ENCODE results near the gene IRF5.

The IRF5 gene, protein sequence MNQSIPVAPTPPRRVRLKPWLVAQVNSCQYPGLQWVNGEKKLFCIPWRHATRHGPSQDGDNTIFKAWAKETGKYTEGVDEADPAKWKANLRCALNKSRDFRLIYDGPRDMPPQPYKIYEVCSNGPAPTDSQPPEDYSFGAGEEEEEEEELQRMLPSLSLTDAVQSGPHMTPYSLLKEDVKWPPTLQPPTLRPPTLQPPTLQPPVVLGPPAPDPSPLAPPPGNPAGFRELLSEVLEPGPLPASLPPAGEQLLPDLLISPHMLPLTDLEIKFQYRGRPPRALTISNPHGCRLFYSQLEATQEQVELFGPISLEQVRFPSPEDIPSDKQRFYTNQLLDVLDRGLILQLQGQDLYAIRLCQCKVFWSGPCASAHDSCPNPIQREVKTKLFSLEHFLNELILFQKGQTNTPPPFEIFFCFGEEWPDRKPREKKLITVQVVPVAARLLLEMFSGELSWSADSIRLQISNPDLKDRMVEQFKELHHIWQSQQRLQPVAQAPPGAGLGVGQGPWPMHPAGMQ
- long read RNA-seq, donor 1, partial matches to known transcripts, result 0 of 4 reads
- long read RNA-seq, donor 1, other reads (novel, unspliced or antisense), result 0 of 4 reads
- long read RNA-seq, donor 2, result 0 reads
- long read RNA-seq, donor 3, partial matches to known transcripts, result 0 of 2 reads
- long read RNA-seq, donor 3, other reads (novel, unspliced or antisense), result 0 of 2 reads
- long read RNA-seq, donor 4, partial matches to known transcripts, result 0 of 2 reads
- long read RNA-seq, donor 4, other reads (novel, unspliced or antisense), result 0 of 2 reads
- long read RNA-seq, donor 5, result 0 reads
- long read RNA-seq, donor 6, partial matches to known transcripts, result 0 of 1 reads
- long read RNA-seq, donor 6, other reads (novel, unspliced or antisense), result 0 of 1 reads
- long read RNA-seq, donor 7, partial matches to known transcripts, result 0 of 2 reads
- long read RNA-seq, donor 7, other reads (novel, unspliced or antisense), result 0 of 2 reads
- long read RNA-seq, donor 8, partial matches to known transcripts, result 0 of 4 reads
- long read RNA-seq, donor 8, other reads (novel, unspliced or antisense), result 0 of 4 reads

DNA sequence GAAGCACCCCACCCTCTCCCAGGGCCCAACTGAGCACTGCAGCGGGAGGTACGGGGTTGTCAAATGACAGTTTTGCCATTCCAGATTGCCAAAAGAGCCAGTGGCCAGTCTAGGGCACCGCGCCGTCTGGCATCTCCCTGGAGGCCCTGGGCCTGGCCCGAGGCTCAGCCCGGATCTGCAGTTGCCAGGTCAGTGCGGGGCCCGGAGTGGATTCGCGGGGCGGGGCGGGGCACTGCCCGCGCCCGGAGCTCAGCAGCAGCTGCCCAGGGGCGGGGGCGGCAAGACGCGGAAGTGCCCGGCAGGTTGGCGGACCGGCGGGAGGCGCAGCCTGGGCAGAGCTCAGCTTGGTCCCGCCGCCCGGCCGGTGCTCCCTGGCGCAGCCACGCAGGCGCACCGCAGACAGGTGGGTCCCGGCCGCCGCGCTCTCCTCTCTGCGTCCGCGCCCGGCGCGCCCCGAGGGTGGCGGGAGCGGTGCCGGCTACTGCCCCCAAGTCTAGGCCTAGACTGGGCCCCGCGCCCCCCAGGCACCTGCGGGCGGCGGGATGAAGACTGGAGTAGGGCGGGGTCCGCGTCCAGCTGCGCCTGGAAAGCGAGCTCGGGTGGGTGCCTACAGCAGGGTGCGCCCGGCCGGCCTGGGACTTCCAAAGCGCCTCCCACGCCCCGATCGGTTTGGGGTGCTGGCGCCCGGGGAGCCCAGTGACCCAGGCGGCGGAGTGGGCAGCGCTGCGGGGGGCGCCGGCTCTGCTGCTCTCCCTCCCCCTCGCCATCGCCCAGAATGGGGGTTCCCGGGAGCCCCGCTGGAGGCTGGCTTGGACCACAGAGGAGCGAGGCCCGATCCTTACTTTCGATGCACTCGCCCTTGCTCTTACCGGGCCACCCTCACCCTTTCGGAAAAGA, at the start of gene IRF5:
Gene IRF5 (plus strand): TSS at position 281 of the 897 bp plus-strand sequence. CDS start 4,155 bp downstream, outside the sequence.
- DNase-seq, result peak; percentile 75

DNA sequence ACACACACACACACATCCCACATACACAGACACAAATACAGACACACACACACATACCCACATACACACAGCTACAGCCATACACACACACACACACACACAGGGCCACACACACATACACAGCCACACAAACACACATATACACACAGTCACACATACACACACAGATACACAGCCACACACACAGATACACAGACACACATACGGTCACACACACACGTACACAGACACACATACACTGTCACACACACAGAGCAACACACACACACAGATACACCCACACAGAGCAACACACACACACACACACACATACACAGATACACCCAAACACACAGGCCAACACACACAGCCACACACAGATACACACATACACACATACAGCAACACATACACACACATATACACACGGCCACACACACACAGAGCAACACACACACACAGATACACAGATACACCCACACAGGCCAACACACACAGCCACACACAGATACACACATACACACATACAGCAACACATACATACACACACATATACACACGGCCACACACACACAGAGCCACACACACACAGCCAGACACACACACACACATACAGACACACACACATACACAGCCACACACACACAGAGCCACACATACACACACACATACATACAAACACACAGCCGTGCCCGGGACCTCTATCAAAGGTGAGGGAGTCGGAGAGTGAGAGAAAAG, 49.5 kb upstream of the IRF5 start:
- no peak for DNase-seq

DNA sequence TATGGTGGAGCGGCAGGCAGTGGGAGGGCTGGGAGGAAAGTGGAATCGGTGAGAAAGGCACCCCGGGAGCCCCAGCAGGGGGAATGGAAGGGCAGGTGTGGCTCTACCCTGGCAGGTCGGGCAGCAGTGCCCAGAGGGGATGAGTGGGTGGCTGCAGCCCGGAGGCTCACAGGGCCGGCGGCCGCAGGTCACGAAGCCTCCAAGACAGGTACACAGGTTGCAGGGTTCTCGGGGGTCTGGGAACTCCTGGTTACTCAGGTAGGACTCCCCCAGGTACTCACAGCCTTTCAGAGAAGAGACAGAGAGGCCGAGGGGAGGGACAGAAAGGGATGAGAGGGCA, 49.0 kb upstream of the IRF5 start:
- DNase-seq, result no peak

DNA sequence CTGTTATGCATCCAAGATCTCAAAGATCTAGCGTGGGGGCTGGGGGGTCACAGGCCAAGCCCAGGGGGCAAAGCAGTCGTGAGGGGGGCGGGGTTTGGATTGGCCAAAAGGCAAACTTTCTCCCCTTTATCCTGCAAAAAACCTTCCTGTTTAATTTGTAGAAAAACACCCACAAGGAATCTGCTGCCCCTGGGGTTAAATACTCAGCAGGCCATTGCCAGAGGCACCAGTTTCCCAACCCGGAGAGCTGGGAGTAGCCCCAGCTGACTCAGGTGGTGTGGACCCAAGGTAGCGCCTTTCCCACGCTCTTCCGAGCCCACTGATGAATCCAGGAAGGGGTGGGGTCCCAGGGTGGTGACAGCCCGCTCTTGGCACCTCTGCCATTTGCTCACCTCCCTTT, 48.6 kb upstream of the IRF5 start:
- DNase-seq, result no peak

DNA sequence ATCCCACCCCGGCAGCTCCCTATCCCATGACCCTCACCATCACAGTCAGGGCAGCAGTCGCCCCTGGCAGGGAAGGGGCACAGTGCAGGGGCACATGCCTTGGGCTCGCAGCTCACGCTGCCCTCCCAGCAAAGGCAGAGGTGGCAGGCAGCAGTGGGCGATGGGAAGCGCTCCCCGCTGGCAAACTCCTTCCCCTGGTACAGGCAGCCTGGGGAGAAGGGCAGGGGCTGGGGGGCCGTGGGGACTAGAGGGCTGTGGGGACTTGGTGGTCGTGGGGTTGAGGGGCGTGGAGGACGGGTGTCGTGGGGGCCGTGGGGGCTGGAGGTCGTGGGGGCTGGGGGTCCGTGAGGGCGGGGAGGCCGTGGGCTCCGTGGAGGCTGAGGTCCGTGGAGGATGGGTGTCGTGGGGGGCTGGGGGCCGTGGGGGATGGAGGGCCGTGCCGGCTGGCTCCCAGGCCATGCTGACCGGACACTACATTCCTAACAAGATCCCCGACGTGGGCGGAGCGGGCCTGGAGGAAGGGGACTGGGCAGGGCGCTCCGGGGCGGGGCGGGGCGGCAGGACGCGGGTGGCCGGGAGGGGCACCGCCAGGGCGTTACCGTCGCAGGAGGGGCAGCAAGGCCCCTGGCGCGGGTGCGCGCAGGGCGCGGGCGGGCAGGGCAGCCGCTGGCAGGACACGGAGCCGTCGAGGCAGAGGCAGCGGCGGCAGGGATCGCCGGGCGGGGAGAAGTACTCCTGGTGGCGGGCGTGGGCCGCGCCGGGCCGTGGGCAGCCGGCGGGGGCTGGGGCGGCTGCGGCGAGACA, 47.2 kb upstream of the IRF5 start:
- no peak for DNase-seq

DNA sequence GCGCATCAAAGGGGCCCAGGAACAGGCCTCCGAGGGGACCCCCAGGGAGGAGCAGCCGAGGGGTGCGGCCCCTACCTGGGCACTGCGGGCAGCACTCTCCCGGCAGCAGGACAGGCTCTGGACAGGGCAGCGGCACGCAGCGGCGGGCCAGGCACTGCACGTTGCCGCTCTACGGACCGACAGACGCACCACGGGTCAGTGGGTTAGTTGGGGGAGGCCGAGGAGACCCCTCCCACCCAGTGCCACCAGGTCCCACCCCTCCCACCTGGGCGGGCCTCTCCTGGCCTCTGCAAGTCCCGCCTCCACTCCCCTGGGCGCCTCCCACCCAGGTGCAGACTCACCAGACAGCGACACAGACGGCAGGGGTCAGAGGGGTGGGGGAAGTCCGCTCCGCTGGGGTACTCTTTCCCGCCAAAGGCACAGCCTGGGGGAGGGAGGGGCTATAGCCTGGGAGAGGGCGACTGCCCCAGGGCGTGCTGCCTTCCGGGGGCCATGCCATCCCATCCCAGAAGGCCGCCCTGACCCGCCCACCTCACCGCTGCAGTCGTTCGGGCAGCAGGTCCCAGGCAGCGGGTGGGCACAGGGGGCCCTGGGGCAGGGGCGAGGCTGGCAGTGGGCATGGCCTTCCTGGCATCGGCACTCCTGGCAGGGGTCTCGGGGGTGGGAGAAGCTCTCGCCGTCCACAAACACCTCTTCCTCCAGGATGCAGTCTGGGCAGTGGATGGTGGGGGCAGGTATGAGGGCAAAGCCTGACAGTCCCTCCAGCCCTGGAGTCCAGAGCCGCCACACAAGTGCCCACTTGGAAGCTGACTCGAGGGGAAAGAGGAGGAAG, 46.4 kb upstream of the IRF5 start:
- no peak for DNase-seq

DNA sequence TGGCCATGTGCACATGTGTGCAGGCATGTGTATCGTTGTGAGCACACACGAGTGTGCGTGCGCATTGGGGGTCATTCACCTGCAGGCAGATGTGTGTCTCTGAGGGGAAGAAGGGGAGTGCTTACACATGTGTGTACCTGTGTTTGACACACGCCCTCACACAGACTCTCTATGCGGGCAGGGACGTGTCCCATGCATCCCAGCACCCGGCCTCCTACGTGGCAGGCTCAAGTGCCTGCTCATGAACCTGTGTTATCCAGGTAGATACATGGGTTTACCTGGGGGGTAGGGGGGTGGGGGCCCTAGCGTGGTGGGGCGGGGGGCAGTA, 45.8 kb upstream of the IRF5 start:
- DNase-seq, result no peak

DNA sequence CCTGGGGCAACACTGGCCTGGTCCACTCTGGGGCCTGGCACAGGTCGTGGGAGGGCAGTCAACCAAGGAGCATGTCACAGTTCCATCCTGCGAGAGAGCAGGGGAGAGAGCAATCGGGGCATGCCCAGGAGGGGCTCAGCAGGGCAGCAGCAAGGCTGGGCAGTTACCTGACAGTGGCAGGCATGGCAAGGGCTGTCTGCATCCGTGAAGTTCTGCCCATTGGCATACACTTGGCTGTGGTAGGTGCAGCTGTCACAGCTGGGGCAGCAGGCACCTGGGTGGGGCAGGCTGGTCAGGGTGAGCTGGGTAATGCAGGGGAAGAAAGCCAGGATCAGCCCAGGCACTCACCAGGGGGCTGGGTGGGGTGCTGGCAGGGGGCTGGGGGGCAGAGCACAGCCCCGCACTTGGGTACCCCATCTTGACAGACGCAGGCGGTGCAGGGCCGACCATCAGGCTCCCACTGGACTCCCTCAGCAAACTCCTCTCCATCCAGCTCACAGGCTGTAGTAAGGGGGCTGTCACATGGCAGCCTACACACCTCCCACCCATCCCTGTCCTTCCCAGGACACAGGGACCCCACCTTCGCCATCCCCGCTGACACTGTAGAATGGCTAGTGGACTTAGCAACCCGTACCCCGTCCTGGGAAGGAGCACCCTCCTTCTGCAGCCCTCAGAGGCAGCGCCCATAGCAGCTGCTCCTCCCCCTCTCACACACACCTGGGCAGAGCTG, 45.0 kb upstream of the IRF5 start:
- DNase-seq, result no peak

DNA sequence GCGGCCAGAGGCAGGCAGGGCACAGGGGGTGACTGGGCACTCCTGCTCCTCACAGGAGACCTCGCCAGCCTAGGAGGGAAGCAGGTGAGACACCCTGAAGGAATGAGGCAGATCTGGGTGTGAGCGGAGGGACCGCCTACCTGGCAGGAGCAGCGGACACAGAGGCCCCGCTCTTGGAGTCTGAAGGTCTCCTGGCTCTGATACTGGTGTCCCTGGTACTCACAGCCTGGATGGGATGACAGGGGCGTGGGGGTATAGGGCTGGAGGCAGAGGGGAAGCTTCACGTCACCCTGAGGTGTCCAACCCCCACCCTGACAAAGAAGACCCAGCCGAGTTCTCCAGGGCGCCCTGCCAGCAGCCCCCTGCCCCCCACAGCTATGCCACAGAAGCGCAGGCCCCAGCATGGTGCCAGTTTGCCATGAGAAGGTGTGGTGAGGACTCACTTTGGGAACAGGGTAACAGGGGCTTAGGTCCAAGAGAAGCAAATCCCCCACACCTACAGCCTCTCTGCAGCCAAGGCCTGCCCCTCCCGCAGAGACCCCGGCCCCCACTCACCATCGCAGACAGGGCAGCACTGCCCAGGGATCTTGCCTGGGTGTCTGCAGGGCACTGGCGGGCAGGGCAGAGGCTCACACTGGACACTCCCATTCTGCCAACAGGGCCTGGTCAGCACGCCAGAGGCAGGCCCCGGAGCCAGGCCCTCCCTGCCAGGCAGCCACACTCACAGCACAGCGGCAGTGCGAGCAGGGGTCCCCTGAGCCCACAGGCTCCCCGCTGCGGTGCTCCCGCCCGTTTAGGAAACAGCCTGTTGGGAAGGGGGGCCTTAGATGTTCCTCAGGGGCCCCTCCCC, 44.3 kb upstream of the IRF5 start:
- no peak for DNase-seq

DNA sequence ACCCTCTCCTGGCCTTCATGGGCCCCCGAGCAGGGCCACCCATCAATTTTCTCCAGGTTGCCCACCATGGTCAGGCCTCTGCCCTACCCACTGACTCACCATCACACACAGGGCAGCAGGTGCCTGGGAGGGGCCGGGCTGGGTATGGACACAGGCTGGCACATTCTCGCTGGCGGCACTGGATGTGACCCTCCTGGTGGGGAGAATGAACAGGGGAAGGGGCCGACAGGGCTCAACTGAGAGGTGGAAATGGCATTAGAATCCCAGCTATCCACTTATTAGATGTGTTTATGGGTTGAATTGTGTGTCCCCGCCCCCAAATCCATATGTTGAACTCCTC, 43.7 kb upstream of the IRF5 start:
- DNase-seq, result no peak

DNA sequence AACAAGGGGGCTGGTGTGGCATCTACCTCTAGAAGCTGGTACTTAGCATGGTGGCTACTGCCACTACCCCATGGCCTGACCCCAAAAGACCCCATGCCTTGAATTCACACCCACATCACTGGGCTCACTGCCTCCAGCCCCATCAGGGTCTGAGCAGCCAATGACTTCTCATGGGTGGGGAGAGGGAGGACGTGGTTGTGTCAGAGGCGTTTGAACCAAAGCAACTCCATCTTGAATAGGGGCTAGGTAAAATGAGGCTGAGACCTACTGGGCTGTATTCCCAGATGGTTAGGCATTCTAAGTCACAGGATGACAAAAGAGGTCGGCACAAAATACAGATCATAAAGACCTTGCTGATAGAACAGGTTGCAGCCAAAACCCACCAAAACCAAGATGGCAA, 42.4 kb upstream of the IRF5 start:
- no peak for DNase-seq

DNA sequence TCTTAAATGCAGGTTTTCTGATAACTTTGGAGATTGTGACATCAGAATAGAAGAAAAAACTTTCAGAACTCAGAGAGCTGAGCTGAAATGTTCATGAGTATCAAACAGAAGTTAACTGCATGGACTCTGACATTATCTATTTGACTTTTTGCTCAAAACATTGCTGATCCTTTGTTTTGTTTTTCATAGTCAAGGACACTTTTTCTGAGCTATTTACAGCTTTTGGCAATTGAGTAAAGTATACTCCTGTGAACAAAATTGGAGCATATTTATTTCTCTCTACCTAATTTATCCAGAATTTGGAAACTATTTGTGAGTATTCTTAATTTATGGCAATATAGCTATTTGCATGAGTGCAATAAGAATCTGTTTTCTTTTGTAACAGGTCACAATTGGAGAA, 38.3 kb upstream of the IRF5 start:
- no peak for DNase-seq

DNA sequence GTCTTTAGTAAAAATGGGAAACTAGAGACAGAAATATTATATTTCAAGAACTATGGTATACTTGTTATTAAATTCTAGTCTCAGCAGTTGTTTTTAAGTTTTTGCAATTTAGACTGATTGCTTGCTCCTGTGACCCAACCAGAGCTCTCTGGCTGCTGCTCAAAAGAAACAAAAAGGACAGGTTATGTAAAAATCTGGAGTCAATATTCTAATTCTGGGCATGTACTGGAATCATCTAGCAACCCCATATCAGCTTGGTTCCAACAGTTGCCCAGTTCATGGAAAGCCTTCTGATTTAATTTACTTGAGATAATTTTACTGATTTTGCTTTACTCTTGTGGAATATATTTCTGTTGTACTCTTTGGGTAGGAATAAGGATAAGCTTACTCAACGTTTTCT, 37.5 kb upstream of the IRF5 start:
- DNase-seq, result no peak

DNA sequence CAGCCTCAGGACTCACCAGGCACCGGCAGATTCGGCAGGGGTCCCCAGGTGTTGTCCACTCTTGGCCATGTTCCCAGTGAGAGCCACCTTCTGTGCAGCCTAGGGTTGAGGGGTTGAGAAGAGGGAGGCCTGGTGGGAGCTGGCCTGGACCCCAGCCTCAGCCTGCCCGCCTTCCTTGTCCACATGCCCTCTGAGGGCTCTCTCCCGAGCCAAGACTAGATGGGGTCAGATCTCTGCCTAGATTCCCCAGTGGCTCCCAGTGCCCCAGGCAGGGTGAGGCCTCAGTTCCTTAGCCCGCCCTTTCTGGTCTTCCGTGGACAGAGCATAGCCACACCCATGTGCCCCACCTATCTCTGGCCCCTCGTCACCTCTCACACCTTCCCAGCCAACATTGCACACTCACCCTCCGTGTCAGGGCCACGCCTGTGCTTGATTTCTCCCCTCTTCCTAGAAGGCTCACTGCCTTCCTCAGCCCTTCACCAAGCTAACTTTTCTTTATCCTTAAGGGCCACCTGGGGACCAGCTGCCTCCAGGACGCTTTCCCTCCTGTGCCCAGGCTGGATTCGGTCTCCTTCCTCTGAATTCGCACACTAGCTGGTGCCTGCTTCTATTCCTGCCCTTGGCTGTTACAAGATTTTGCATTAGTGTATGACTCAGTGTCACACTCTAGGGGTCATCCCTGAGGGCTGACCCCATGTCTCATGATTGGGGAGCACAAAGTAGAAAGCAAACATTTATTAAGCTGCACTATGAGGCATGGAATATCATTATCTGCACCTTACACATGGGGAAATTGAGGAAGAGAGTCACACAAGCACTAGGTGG, 34.8 kb upstream of the IRF5 start:
- no peak for DNase-seq

DNA sequence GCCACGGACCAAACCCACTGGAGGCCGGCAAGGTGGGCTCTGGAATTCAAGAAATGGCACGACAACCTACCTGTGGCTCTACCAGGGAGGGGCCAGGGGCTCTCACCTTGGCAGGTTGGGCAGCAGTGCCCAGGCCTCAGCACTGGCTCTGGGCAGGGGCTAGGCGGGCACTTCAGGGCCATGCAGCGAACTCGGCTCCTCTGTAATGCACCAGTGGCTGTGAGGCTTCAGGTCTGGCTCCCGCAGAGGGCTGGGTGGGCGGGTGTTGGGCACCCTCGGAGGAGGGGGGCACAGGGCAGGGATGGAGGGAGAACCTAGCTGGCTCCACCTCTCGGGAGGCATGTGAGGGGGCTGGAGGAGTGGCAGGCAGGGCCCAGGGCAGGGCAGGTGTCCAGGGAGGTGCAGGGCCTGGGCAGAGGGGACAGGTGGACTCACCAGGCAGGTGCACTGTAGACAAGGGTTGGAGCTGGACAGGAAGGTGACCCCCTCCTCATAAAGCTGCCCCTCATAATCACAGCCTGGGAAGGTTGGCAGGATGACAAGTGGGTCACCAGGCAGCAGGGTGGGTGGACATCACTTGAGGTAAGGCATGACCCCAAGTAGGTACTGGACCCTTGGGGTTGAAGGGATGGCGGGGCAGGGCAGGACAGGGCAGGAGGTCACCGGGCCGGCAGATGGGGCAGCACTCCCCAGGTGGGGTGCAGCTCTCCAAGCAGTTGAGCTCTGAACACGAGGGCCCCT, 33.9 kb upstream of the IRF5 start:
- no peak for DNase-seq

DNA sequence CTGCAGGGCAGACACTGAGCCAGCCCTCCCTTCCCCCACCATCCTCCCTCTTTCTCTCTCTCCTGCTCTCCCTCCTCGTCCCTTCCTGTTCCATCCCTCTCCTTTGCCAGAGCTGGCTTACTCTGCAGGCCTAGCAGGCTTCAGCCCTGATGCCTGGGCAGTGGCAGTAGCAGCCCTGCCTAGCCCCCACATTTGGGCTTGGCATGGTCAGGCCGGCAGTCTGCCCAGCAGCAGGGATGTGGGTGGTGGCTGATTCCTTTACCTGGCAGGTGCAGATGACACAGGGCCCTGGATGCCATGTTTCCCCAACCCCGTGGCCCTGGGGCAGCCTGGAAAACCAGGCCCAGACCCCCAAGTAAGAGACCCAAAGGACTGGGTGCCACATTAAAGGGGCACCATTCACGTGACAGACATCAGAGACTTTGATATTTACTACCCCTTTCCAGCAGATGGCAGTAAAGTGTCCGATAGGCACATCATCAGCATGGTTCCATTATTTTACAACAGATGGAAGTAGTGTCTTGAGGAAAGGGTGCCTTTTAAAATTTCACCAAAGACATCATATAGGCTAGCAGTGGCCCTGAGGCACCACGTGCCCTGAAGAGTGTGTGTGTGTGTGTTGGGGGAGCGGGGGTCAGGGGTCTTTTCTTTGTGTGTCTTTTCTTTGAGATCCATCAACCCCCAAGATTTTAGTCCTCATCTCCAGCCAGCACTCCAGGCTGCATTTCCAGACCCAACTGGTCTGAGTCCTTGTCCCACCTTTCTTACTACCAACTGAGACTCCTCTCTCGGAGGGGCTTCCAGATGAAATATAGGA, 33.1 kb upstream of the IRF5 start:
- no peak for DNase-seq
